Neural progenitor cell (in vitro differentiated cells): ENCODE results near the gene C1GALT1.

Experiments
- EZH2 ChIP-seq: fragments of 200-600 bp; sonication (generic); IDR thresholded peaks from 2 replicates; pipeline ENCODE4 v1.6.1; 2017; ENCODE audit warnings: antibody characterized with exemption, mild to moderate bottlenecking, moderate library complexity
- EZH2phosphoT487 ChIP-seq: fragments of 200-600 bp; sonication (generic); IDR thresholded peaks from 2 replicates; pipeline ENCODE4 v1.6.1; 2017; ENCODE audit warnings: antibody characterized with exemption
- TF ChIP-seq, protein P1 (sequence below): fragments of 200-600 bp; sonication (generic); IDR thresholded peaks from 2 replicates; pipeline ENCODE4 v1.5.1; 2017; ENCODE audit warnings: antibody characterized with exemption, mild to moderate bottlenecking

DNA sequence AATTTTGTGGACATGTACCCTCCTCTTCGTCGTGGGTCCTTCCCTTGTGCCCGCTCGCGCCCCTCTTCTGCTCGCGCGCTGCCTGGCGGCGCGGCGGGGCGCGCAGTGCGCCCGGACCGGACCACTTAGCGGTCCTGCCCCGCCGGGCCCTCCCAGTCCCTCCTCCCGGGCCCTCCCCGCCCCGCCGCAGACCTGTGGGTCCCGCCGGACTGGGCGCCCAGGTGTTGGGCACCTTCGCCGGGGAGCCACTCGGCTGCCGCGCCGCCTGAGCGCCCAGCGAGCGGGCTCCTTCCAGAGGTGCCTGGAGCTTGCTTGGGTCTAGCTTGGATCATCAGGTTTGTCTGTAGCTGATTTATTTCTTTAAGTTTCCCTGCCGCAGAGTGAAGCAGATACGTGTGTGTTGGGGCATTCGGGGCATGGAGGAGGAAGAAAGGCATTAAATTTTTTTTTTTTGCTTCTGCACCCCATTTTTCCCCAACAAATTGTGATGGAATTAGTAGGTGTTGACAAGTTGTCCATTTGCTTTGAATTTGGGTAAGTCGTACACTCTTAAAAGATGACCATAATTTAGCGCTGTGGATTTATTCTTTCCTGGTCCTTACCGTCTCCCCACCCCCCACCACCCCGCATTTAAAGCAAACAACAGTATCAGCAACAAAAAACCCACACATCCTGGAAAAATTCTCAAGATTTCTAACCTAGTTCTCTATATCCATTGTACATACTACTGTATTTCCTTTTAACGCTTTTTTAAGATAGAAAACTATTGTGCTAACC lies 905 bp downstream of the C1GALT1 start:
- TF ChIP-seq, protein P1, sequence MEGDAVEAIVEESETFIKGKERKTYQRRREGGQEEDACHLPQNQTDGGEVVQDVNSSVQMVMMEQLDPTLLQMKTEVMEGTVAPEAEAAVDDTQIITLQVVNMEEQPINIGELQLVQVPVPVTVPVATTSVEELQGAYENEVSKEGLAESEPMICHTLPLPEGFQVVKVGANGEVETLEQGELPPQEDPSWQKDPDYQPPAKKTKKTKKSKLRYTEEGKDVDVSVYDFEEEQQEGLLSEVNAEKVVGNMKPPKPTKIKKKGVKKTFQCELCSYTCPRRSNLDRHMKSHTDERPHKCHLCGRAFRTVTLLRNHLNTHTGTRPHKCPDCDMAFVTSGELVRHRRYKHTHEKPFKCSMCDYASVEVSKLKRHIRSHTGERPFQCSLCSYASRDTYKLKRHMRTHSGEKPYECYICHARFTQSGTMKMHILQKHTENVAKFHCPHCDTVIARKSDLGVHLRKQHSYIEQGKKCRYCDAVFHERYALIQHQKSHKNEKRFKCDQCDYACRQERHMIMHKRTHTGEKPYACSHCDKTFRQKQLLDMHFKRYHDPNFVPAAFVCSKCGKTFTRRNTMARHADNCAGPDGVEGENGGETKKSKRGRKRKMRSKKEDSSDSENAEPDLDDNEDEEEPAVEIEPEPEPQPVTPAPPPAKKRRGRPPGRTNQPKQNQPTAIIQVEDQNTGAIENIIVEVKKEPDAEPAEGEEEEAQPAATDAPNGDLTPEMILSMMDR = no peak
- TF ChIP-seq EZH2phosphoT487 (no peak), EZH2 (no peak)
